GM12801 (cell line): ENCODE data around the gene SEMA4C.

Experiments
- CTCF ChIP-seq: IDR thresholded peaks from one replicate; pipeline ENCODE4 v1.5.1; 2011; ENCODE audit warnings: control low read depth; ENCODE audit not compliant: insufficient read length; ENCODE audit errors: extremely low read depth

Gene SEMA4C

GRCh38 chr2:96815326-96816126 is 54.4 kb downstream of the SEMA4C start:
- no peak for TF ChIP-seq CTCF

- no peak for TF ChIP-seq CTCF
Measured at GRCh38 chr2:96813656-96814055, 56.2 kb downstream of the SEMA4C start.

GRCh38 chr2:96811917-96812316 is 58.0 kb downstream of the SEMA4C start:
- TF ChIP-seq CTCF, result no peak

- TF ChIP-seq CTCF, result no peak
Measured at GRCh38 chr2:96810783-96811192, 59.1 kb downstream of the SEMA4C start.

- TF ChIP-seq CTCF, result no peak
Measured at GRCh38 chr2:96809951-96810782, 59.7 kb downstream of the SEMA4C start.
